NCI-H2081 treated with DMSO at 0.1 percent for 48 hours (cell line): Measurements from ENCODE around the gene SPTAN1.
"Not testable (repeated sequence)": the region's sequence is repeated elsewhere in the genome, so short reads cannot be mapped to it uniquely, and the experiment has no call there.

Experiments used
- DNase-seq: peaks from one replicate; lab custom pipeline; 2025; lab: John Stamatoyannopoulos, UW

SPTAN1 gene

DNA sequence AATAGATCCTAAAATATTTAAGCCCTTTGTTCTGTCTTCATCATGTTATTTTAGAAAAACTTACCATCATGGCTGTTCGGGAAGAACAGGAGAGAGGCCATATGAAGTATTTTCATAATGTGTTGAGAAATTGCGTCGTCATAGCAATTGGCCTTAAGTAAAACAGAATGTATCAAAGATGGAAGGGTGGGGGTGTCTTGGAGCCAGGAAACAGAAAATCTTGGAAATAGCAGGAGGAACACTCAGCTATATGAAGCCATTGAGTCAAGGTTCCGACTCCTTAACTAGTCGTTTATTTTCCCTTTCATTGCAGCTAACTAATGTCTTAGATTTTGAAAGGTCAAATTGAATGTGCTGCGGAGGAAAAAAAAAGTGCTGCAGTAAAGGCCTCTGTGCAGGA lies 1.3 kb downstream of the SPTAN1 start:
- no peak for DNase-seq

DNA sequence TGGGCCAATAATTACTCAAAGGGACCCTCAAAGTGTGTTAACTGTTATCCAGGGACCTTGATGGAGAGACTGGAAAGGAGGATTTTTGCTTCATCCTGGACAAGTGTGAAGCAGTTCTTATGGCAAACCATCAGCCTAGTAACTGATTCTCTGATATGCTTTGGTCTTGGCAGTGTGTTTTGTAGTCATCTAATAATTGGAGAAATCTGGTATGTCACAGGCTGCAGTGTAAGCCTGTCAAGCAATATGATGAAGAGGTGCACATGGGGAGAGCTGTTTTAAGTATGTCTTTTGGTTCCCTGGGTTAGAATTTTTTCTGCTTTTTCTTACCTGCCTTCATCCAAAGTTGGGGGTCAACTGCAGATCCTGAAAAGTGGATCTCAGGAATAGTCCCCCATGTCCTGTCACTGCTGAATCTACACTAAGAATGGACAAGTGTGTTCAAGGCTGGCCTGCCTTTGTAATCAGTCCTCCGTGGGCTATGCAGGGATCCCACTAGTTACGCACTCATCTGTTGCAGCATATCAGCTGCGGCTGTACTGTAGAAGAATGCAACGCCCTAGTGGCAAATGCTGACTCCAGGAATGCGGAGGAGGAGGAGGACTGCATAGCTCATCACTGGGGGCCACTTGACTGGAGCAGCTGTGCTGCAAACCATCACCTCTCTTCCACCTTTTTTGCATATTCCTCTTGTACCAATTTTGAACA lies 1.9 kb downstream of the SPTAN1 start:
- no peak for DNase-seq

DNA sequence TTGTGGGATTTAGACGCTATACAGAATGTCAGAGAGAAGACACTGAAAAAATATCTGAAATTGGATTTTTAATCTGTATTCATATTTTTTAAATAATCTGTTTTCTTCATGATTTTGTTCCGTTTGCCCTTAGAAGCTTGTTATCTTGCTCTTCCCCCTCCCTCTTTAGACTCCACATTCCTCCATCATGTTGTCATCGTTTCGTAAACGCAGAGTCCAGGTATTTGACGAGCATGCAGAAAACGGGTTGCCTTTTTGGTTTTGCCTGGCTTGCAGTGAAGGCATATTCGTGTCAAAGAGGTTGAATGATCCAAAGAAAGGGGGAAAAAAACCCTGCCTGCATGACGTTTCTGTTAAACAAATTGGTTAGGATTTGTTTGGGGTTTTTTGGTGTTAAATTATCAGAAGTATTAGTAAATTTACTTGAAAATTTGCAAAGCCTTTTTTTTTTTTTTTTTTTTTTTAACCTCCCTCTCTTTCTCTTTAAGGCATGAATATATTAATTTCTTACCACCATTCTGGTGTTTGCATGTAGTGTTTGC lies 2.9 kb downstream of the SPTAN1 start:
- DNase-seq = no peak

DNA sequence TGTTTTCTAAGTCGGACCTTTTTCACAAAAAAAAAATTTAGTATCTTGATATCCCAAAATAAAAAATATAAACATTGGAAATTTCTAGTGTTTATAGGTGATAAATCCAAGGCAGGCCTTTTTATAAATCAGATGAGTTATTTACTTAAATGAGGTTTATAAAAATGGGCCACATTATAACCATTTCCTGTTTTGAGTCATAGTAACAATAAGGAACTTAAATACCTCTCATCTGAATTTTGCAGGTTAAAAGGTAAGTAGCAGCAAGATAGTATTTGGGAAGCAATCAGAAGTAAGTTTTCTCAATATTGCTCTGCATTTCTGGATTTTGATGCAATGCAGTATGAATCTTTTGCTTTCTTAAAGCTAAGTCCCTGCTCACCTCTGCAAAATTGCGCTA lies 3.9 kb downstream of the SPTAN1 start:
- DNase-seq = no peak

DNA sequence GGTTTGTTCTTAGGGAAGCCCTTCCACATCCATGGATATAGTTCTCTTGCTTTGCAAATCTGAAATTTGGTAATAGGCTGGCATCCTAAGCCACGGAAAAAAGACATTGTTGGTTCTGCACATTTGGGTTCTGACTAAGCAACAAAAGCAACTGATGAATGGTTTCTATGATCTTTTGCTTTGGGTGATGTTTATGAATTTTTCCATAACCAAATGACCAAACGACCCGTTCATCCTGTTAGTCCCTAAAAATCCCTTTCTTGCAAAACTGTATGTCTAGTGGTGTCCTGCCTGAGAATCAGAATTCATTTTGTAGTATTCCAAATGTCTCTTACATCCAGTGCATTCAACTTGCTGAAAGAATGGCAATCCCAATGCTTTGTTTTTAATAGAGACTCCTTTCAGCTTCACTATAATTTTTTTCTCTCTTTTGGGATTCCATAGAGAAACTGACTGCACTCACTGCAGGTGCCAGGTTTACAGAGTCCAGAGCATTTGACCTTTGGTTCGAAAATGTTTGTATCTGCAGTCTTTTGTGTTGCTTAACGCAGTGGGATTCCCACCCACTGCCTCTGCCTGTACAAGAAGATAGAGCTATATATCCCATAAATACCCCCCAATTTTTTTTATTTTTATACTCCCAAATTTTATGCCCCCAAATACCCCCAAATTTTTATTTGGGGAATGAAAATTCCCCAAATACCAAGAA lies 4.7 kb downstream of the SPTAN1 start:
- no peak for DNase-seq

DNA sequence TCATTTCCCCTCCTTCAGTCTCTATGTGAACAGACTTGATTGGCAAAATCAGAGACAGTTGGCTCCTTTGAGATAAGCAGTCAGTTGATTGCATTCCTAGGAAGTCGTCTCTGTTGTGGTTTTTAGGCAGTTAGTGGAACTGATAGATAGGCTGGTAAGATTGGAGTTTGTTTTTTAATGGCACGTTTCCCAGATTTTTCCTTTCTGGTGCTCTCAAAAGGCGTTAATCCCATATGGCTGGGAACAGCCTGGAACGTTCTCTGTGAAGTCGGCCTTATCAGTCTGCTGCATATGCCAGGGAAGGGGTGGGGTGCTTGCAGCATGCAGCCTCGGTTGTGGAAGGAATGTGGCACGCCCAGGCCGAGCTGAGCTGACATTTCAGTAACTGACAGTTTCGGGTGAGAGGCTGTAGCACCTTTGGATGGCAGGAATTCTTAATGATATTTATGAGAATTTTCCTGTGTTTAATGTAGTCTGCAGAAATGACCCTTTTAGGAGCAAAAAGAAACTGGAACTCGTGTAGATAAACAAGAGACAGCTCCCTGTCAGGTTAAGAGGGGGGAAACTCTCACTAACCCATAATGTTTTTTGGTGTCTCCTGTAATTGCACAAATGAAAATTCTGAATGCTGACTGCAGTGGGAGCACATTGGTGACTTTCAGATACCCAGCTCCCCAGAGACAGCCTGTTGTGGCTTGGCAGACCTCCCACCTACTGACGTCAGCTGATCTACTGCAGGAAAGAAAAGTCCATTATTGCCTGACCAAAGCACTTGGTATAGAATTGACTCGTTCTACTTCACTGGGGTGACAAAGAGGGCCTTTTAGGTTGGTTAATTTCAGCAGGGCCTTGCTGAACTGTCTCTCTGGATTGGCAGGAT lies 6.3 kb downstream of the SPTAN1 start:
- DNase-seq = no peak

DNA sequence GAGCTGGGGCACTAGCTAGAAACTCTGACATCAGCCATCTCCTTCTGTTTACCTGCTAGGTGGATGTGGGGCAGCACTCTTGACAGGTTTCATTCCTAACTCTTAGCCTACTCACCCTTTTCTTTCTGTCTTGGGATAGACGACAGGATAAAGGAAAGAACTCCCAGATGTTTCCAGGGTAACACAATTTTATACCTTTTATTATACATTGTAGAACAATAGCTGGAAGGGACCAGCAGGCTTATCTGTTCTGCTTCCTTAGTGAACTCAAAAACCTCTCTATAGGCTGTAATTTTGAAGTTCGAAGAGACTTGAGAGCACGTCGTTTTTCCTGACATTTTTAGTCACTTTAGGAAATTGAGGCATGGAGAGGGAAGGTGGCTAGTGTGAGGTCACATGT lies 13.2 kb downstream of the SPTAN1 start:
- DNase-seq = no peak

DNA sequence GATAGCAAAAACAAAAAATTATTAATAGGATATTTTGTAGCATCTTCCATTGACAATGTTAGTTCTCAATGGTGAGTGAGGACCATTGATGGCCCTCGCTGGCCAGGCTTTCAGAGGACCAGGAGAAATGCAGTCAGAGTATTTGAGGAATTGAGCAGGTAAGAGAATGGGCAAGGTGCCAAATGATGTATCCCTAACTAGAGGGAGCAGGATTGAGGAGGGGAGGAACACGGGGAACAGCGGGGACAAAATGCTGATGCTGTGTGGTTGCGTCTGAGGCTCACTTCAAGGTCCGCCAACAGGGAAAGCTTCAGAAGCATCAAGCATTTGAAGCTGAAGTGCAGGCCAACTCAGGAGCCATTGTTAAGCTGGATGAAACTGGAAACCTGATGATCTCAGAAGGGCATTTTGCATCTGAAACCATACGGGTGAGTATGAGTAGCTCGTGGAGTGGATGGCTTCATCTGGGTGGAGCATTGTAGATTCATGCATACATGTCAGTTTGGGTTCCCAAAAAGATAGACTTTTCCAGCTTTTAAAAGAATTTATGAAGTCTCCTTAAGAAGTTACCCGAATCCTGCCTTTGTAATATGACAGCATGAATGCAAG lies 16.2 kb downstream of the SPTAN1 start:
- DNase-seq = no peak

DNA sequence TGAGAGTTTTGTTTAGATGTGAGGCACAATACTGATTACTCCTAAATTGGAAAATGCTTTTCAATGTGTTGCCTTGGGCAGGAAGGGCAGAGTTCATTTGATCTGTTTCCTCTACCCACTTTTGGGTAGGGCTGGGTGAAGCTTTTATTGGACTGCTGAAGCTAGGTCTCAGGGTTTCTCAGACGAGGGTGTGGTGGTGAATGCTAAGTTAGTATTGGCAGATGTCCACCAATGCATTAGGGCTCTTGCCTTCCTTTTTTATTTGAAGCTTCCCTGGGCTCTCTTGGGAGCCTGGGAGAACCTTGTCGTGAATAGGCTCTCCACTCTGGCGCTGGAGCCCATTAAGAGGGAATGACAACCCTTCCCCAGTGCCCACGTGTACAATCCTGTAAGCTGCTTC lies 23.1 kb downstream of the SPTAN1 start:
- no peak for DNase-seq

DNA sequence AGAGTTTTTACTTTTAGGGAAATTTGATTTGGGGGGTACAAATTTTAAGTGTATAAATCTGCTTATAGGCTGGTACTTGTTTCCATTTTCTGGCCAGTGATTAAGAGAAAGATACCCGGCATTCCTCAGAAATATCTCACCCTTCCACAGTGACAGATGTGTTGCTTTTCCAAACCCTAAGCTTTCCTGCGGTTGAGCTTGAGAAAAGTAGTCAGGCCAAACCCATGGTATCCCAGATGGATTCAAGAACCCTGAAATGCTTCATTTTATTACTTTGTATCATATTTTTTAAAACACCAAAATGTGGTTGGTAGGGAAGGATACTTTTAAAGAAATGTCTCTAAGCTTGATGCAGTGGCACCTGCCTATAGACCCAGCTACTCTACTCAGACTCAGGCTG lies 23.5 kb downstream of the SPTAN1 start:
- no peak for DNase-seq

DNA sequence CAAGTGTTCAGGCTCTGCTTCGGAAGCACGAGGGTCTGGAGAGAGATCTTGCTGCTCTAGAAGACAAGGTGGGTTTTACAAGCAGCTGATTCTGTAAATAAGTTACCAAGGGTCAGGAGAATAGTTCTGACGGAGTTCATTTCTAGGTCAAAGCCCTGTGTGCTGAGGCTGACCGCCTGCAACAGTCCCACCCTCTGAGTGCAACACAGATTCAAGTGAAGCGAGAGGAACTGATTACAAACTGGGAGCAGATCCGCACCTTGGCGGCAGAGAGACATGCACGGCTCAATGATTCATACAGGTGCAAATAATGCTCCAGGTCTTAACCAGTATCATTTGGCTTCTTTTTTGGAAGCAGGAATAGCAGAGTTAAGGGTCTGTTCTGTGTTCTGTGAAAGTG lies 24.8 kb downstream of the SPTAN1 start:
- no peak for DNase-seq

DNA sequence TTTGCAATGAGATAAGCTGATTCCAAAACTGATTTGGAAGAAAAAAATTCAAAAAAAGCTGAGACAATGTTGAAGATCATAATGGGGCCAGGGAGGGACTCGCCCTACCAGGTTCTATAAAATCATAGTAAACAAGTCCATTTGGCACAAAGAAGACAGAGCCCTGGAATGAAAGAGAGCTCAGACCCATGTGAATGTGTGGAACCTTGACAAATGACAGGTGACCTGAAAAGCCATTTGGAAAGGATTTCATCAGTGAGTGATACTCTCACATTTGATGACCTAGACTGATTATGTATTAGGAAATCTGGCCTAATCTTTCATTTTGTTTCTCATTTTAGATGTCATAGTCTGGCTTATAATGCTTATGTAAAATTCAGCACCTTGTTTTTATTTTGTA lies 26.8 kb downstream of the SPTAN1 start:
- DNase-seq = no peak

DNA sequence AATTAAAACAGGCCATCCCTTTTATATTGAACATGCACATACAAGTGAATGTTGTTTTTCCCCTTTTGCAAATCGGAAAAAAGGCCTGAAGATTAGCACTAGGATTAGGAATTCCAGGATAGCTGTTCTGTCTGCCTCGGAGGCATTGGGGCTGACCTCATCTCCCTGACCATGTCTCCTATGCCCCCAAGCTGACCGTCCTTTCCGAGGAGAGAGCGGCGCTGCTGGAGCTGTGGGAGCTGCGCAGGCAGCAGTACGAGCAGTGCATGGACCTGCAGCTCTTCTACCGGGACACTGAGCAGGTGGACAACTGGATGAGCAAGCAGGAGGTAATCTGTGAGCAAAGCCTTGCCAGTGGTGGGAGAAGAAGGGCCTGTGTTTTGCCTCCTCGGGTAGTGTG lies 28.3 kb downstream of the SPTAN1 start:
- no peak for DNase-seq

DNA sequence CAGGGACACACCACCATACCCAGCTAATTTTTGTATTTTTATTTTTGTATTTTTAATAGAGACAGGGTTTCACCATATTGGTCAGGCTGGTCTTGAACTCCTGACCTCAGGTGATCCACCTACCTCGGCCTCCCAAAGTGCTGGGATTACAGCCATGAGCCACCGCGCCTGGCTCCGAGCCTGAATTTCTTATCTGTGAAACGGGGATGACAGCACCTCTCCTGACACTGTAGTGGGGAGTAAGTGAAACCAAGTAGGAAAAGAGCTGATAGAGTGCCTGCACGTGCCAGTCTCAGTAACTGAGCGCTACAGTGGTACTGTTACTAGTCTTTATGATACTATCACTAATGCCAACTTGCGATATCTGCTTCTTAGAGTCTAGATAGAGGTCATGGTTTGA lies 32.8 kb downstream of the SPTAN1 start:
- DNase-seq = not testable (repeated sequence)

DNA sequence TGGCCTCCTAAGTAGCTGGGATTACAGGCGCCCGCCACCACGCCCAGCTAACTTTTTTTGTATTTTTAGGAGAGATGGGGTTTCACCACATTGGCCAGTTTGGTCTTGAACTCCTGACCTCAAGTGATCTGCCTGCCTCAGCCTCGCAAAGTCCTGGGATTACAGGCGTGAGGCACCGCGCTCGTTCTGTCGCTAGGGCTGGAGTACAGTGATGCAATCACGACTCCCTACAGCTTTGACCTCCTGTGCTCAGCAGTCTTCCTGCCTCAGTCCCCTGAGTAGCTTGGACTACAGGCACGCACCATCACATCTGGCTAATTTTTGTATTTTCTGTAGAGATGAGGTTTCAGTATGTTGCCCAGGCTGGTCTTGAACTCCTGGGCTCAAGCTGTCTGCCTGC lies 34.5 kb downstream of the SPTAN1 start:
- DNase-seq = not testable (repeated sequence)

DNA sequence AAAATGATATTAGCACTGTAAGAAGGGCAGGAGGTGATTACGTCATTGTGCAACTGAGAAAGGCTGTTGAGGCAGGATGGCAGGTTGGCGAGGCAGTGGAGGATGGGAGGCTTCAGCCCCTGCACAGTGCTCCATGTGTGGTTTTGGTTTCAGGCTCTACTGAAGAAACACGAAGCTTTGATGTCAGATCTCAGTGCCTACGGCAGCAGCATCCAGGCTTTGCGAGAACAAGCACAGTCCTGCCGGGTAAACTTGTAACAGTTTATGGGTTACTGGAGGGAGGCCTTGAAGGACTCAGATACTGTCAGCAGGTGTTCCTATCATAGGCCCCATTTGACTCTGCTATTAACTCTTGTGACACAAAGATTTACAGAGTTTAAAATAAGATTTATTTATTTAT lies 35.1 kb downstream of the SPTAN1 start:
- DNase-seq = no peak

DNA sequence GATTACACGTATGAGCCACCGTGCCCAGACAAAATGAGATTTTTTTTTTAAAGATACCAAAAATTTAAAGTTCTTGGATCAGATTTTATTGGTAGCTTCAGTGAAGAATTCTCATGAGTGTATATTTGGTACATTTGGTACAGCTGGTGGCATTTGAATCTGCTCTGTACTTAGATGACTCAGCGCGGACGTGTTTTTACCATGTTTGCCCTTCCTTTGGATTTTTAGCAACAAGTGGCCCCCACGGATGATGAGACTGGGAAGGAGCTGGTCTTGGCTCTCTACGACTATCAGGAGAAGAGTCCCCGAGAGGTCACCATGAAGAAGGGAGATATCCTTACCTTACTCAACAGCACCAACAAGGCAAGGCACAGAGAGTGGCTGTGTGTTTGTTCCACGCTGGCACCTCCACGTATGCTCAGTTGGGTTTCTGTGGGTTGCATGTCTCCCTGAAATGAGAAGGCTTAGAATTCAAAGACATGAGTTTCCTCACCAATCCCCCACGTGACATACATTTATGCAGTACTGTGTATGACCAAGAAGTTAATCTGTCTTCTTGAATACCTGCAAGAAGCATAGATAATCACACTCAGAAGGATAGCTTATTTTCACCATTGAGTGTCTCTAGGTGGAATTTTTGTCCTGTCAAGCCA lies 36.3 kb downstream of the SPTAN1 start:
- DNase-seq = no peak

DNA sequence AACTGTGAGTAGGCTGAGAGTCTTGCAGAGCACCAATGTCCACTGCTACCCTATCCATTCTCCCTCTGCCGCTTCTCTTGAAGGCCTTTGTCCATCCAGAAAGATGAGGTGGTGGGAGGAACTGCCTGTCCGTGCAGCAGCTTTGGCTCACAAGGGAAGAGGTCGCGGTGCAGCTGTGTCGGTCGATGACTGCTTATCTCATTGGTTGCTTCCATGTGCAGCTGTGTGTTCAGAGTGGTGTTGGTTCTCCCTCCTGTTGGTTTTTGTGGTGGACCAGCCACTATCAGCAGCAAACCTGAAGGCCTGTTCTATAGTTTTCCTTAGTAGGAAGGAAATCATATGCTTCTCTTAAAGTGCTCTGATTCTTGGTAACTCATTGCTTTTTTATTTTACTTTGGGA lies 40.7 kb downstream of the SPTAN1 start:
- no peak for DNase-seq

DNA sequence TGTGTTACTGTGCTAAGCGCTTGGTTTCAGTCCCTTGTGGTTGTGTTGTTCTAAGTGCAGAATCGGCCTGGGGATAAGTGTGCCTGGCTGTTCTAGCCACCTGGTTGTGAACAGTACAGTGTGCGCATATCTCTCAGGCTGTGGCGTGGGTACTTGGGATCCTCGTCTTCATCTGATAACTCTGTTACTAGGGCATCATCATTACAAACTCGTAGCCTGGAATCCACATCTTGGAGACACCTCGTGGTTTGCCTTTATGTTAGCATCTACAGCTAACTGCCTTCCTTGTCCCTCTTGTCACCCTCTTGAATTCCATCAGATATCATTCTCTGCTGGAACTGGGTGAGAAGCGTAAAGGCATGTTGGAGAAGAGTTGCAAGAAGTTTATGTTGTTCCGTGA lies 41.5 kb downstream of the SPTAN1 start:
- DNase-seq = no peak

DNA sequence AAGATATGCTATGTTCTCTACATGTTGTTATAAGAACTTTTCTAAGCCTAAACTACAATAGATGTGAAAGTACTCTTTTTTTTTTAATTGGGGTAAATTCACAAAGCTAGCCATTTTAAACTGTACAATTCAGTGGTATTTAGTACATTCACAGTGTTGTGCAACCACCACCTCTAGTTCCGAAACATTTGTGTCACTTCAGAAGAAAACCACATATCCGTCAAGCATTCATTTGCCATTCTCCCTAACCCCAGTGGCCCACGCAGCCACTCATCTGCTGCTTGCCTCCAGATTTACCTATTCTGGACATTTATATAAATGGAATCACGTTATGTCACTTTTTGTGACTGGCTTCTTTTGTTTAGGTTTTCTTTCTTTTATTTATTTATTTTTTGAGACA lies 43.1 kb downstream of the SPTAN1 start:
- no peak for DNase-seq

DNA sequence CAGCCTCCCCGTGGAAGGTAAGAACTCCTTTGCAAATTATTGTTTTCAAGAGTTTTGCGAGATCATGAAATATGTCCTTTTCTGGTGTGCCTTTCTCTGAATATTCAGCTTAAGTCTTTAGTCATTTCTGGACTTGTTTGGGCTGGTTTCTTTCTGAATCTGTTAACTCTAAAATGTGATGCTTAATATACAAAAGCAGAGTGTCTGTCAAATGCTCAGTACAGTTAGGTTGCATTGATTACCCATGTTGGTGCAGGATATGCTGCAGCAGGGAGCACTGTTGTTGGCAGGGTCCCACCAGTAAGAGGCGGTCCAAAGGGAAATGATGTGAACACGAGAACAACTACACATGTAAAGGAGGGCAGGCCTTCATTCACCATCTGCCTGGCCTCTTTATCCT lies 47.7 kb downstream of the SPTAN1 start:
- DNase-seq = no peak

DNA sequence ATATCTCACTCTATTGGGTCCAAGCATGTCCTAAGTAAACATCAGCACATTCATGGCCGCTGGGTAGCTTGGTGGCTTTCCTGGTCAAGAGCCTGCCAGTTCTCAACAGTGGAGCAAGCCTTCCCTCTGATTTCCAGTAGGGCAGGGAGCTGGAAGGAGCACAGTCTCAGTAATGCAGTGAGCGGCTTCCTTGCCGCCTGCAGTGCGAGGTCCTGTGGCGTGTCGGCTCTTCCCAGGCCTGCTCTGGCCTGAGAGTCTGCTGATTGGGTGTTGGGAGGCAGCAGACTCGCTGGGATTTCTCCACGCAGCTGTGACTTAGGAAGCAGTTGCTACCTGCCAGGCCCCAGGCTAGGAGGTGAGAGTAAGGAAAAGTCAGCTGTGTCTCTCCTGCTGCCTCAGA lies 51.3 kb downstream of the SPTAN1 start:
- no peak for DNase-seq
